CD8-positive, alpha-beta memory T cell (primary cell): Measurements from ENCODE around the gene PAIP2. TPM values are rescaled to one million over a fixed set of nuclear protein-coding genes. Genes with fewer than 3 reads are reported as not detected.
"Not testable (repeated sequence)": the region's sequence is repeated elsewhere in the genome, so short reads cannot be mapped to it uniquely, and the experiment has no call there.

ENCODE experiments used
- CTCF ChIA-PET: fragments of 350-600 bp; sonication (Branson Sonifier 250); formaldehyde crosslinking; loops from one replicate; lab custom pipeline; 2021; ENCODE audit warnings: antibody characterized with exemption; lab: Charles Lee
- POLR2A ChIA-PET: fragments of 350-600 bp; sonication (Branson Sonifier 250); formaldehyde crosslinking; loops from one replicate; lab custom pipeline; 2021; ENCODE audit warnings: antibody characterized with exemption; lab: Charles Lee
- DNase-seq, 5 donors: peaks; one replicate each; pipeline versions ENCODE4 v3.0.0 to v3.0.0-alpha.2; 2020 to 2022; ENCODE audit warnings: mixed read lengths in 1 of 5
- H3K27ac ChIP-seq: one replicate; pipeline ENCODE4 v1.7.0; 2013; ENCODE audit warnings: low read depth, mild to moderate bottlenecking, low read length, moderate library complexity
- H3K27me3 ChIP-seq: 2 replicates; pipeline ENCODE4 v1.7.0; 2013; ENCODE audit warnings: low read length, mild to moderate bottlenecking; ENCODE audit not compliant: insufficient read depth, poor library complexity, severe bottlenecking
- H3K36me3 ChIP-seq: 2 replicates; pipeline ENCODE4 v1.7.0; 2013; ENCODE audit warnings: mild to moderate bottlenecking, low read length, moderate library complexity; ENCODE audit not compliant: insufficient read depth
- H3K4me1 ChIP-seq: 2 replicates; pipeline ENCODE4 v1.7.0; 2013; ENCODE audit warnings: mild to moderate bottlenecking, low read length, moderate library complexity; ENCODE audit not compliant: insufficient read depth
- H3K4me3 ChIP-seq: 2 replicates; pipeline ENCODE4 v1.7.0; 2013; ENCODE audit warnings: mild to moderate bottlenecking, low read length
- H3K9me3 ChIP-seq: 2 replicates; pipeline ENCODE4 v1.7.0; 2013; ENCODE audit warnings: mild to moderate bottlenecking, low read length
- H3K27ac Mint-ChIP-seq, 8 donors: one replicate each; pipeline ENCODE4 v1.8.0; 2020 to 2021; ENCODE audit warnings: mixed read lengths in 8 of 8, mild to moderate bottlenecking in 6 of 8, inconsistent platforms in 3 of 8, moderate library complexity in 3 of 8
- H3K27me3 Mint-ChIP-seq, 2 donors: one replicate each; pipeline ENCODE4 v1.8.0; 2020 to 2021; ENCODE audit warnings: mixed read lengths in 2 of 2, mild to moderate bottlenecking in 1 of 2, moderate library complexity in 1 of 2
- H3K36me3 Mint-ChIP-seq, 3 donors: one replicate each; pipeline ENCODE4 v1.8.0; 2020 to 2021; ENCODE audit warnings: mixed read lengths in 3 of 3, inconsistent platforms in 1 of 3, mild to moderate bottlenecking in 1 of 3
- H3K4me1 Mint-ChIP-seq, 3 donors: one replicate each; pipeline ENCODE4 v1.8.0; 2020 to 2021; ENCODE audit warnings: mixed read lengths in 3 of 3, inconsistent platforms in 1 of 3, mild to moderate bottlenecking in 1 of 3
- H3K4me3 Mint-ChIP-seq, 7 donors: one replicate each; pipeline ENCODE4 v1.8.0; 2020 to 2021; ENCODE audit warnings: mixed read lengths in 7 of 7, mild to moderate bottlenecking in 6 of 7, moderate library complexity in 4 of 7, inconsistent platforms in 2 of 7
- H3K9me3 Mint-ChIP-seq, 5 donors: one replicate each; pipeline ENCODE4 v1.8.0; 2020 to 2022; ENCODE audit warnings: mixed read lengths in 5 of 5, mild to moderate bottlenecking in 3 of 5, moderate library complexity in 2 of 5, inconsistent platforms in 1 of 5
- polyA plus RNA-seq: library from polyadenylated mRNA; unstranded; fragments of 300-500 nt; fragmentation: Illumina TruSeq; gene quantifications from one replicate; pipeline ENCODE4 v1.2.3, GENCODE V29; 2021
- total RNA-seq, 2 experiments: library from RNA; stranded (reverse); gene quantifications; one replicate each; pipeline ENCODE4 v1.2.3, GENCODE V29; 2021

PAIP2 gene
- total and polyA plus RNA-seq, 3 experiments from 2014 or later = 67.9 to 342 (median 77.0) TPM

DNA sequence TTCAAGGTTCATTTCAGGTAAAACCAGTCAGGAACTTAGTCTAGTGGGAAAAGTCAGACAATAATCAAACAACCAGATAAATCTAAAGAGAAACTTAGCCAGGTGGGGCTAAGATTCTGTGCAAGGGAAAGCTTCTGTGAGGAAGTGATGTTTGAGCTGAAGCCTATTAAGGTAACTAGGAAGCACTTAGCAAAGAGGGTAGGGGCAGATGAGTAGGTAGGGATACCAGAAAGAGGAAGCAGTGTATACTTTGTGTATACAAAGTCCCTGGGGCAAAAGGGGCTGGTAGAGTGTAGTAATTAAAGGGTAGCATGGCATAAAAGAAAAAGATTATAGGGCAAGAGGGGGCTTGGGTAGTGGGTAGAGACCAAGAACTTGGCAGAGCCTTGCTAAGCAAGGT, 65.9 kb downstream of the PAIP2 start:
- H3K27me3 Mint-ChIP-seq = no peaks in the 10 kb centered on the region
- H3K36me3 ChIP-seq = no peaks in the 10 kb centered on the region
- no peak for DNase-seq
- no peaks in the 10 kb centered on the region for H3K9me3 ChIP-seq
- CTCF ChIA-PET = interaction anchor here (0.6 kb wide), 1 partner anchor 15 kb away, joined by 3 read pairs; no protein-coding TSS in a partner anchor
- no peaks in the 10 kb centered on the region for H3K9me3 Mint-ChIP-seq
- no peak overlapping the region for H3K4me3 Mint-ChIP-seq
- POLR2A ChIA-PET = no interaction called here
- H3K4me1 ChIP-seq = peaks cover 22% of the 10 kb centered on the region
- peak overlapping the region in 1 of 8 donors; percentile 40 for H3K27ac Mint-ChIP-seq
- H3K4me3 ChIP-seq = no peak overlapping the region
- no peak overlapping the region for H3K27ac ChIP-seq
- peaks cover 0 to 3% (median 2%) of the 10 kb centered on the region in 3 donors for H3K36me3 Mint-ChIP-seq
- H3K27me3 ChIP-seq = no peaks in the 10 kb centered on the region
- H3K4me1 Mint-ChIP-seq = peaks cover 20 to 23% (median 22%) of the 10 kb centered on the region in 3 donors

DNA sequence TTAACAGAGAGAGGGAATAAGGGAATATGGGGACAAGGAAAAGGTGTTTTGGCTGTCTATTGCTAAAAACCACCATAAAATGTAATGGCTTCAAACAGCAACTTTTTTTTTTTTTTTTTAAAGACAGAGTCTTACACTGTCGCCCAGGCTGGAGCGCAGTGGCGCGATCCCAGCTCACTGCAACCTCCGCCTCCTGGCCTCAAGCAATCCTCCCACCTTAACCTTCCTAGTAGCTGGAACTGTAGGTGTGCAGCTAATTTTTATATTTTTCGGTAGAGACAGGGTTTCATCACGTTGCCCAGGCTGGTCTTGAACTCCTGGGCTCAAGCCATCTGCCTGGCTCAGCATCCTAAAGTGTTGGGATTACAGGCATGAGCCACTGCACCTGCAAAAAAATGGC, 66.5 kb downstream of the PAIP2 start:
- Histone ChIP-seq H3K4me3 (no peak overlapping the region), H3K36me3 (no peaks in the 10 kb centered on the region), H3K27me3 (no peaks in the 10 kb centered on the region), H3K27ac (no peak overlapping the region), H3K9me3 (no peaks in the 10 kb centered on the region), H3K4me1 (peaks cover 15% of the 10 kb centered on the region)
- Mint-ChIP-seq H3K4me1 (peaks cover 13 to 16% (median 15%) of the 10 kb centered on the region in 3 donors), H3K4me3 (no peak overlapping the region), H3K27ac (peak overlapping the region in 1 of 8 donors; percentile 21), H3K36me3 (peaks cover 0 to 4% (median 3%) of the 10 kb centered on the region in 3 donors), H3K27me3 (no peaks in the 10 kb centered on the region), H3K9me3 (no peaks in the 10 kb centered on the region)
- ChIA-PET POLR2A (no interaction called here), CTCF (interaction anchor here (0.6 to 3.6 kb wide), 2 partner anchors 12 to 15 kb away, joined by 3 to 14 read pairs; no protein-coding TSS in a partner anchor)
- no peak for DNase-seq

DNA sequence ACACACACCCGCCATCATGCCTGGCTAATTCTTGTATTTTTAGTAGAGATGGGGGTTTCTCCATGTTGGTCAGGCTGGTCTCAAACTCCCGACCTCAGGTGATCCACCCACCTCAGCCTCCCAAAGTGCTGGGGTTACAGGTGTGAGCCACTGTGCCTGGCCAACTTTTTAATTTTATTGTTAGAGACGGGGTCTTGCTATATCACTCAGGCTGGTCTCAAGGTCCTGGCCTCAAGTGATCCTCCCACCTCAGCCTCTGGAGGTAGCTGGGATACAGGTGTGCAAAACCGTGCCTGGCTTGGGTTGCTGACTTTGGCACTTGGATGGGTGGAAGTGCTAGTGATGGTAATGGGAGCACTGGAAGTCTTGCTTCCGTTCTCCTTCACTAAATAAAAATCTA, 67.5 kb downstream of the PAIP2 start:
- H3K36me3 ChIP-seq, H3K9me3 ChIP-seq, POLR2A ChIA-PET, H3K27ac Mint-ChIP-seq, H3K4me1 Mint-ChIP-seq, H3K27me3 ChIP-seq, DNase-seq, H3K27ac ChIP-seq, H3K4me3 Mint-ChIP-seq, H3K27me3 Mint-ChIP-seq, H3K9me3 Mint-ChIP-seq, H3K4me3 ChIP-seq: not testable (repeated sequence)
- peaks cover 11% of the 10 kb centered on the region for H3K4me1 ChIP-seq
- CTCF ChIA-PET = interaction anchor here (1.1 to 3.6 kb wide), 3 partner anchors 9 to 30 kb away, joined by 3 to 14 read pairs (median 4); partner anchors contain the start of gene DNAJC18
- peaks cover 0 to 11% (median 3%) of the 10 kb centered on the region in 3 donors for H3K36me3 Mint-ChIP-seq

DNA sequence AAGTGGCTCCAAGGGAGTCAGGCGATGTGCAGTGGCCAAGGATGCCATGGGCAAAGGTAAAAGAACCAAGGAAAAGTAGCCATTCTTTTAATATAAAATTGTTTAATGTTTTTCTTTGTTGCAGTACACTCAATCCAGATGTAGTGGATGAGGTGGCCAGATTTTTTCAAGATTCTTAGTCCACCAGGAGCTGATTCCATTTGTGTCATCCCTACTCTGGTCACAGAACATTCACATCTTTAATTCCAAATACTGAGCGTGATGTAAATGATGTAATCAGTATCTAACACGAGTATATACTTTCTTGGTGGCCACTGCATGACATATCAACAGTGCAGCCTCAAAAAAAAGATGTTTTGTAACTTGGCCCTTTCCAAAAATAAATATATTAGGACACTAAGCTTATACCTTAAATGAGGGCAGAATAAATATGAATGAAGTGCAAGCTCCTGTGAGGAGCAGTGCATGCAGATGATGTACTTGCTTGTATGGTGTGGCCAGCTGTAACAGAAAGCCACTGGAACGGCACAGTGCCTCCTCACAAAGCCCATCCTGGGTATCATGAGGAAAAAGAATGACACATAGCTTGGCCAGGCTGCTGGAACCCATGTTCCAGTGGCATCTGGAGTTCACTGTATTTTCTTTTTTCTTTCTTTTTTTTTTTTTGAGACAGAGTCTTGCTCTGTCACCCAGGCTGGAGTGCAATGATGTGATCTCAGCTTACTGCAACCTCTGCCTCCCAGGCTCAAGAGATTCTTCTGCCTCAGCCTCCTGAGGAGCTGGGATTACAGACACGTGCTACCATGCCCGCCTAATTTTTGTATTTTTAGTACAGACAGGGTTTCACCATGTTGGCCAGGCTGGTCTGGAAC, 68.7 kb downstream of the PAIP2 start:
- H3K27ac Mint-ChIP-seq = peak overlapping the region in 1 of 8 donors; percentile 88
- H3K9me3 Mint-ChIP-seq = no peaks in the 10 kb centered on the region
- ChIA-PET POLR2A (no interaction called here), CTCF (interaction anchor here (1.1 to 16.6 kb wide), 6 partner anchors 8 to 107 kb away, joined by 3 to 414 read pairs (median 7); partner anchors contain the start of gene DNAJC18)
- peaks cover 0 to 11% (median 3%) of the 10 kb centered on the region in 3 donors for H3K36me3 Mint-ChIP-seq
- H3K4me1 ChIP-seq = peaks cover 9% of the 10 kb centered on the region
- H3K4me3 ChIP-seq = no peak overlapping the region
- H3K9me3 ChIP-seq = no peaks in the 10 kb centered on the region
- H3K27me3 Mint-ChIP-seq = no peaks in the 10 kb centered on the region
- no peak overlapping the region for H3K4me3 Mint-ChIP-seq
- no peak overlapping the region for H3K27ac ChIP-seq
- no peaks in the 10 kb centered on the region for H3K27me3 ChIP-seq
- no peak for DNase-seq
- H3K36me3 ChIP-seq = no peaks in the 10 kb centered on the region
- H3K4me1 Mint-ChIP-seq = no peaks in the 10 kb centered on the region

DNA sequence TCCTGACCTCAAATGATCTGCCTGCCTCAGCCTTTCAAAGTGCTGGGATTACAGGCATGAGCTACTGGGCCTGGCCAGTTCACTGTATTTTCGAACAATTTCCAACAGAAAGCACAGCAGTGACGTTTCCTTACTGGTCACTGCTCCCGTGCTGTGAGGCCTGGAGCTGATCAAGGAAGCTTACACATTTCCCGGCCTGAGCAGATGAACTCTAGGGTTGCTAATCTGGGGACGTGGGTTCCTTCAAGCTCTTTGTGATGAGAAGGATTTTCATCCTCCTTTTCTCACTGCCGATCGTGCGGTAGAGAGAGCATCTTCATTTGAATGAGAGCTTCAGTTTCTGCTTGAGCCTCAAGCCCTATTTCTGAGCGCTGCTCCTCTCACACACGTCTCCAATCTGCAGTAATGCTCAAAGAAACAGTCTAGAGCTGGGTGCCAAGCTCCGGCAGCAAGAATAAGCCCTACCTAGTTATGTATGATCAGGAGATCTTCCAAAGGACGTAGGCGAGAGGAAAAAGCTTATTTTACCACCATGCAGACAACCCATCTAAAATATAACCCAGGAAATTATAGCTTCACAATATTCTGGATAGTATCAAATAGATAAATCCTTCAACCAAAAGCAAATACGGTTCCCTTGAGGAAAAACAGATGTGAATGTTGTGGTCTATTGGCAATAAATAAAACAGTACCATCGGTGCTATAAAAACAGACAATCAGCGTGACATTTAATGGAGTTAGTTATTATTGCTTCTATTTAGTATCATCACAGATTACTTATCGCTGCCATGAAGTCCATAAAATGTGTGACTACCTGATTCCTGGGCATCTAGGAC, 69.6 kb downstream of the PAIP2 start:
- Mint-ChIP-seq H3K36me3 (peaks cover 0 to 11% (median 5%) of the 10 kb centered on the region in 3 donors), H3K27ac (peak overlapping the region in 1 of 8 donors; percentile 47), H3K9me3 (no peaks in the 10 kb centered on the region), H3K4me1 (no peaks in the 10 kb centered on the region), H3K4me3 (no peak overlapping the region), H3K27me3 (no peaks in the 10 kb centered on the region)
- Histone ChIP-seq H3K27me3 (no peaks in the 10 kb centered on the region), H3K4me3 (no peak overlapping the region), H3K27ac (no peak overlapping the region), H3K9me3 (no peaks in the 10 kb centered on the region), H3K36me3 (no peaks in the 10 kb centered on the region), H3K4me1 (peaks cover 11% of the 10 kb centered on the region)
- no peak for DNase-seq
- POLR2A ChIA-PET = no interaction called here
- CTCF ChIA-PET = interaction anchor here (1.2 to 16.6 kb wide), 4 partner anchors 9 to 106 kb away, joined by 5 to 414 read pairs (median 12); no protein-coding TSS in a partner anchor

DNA sequence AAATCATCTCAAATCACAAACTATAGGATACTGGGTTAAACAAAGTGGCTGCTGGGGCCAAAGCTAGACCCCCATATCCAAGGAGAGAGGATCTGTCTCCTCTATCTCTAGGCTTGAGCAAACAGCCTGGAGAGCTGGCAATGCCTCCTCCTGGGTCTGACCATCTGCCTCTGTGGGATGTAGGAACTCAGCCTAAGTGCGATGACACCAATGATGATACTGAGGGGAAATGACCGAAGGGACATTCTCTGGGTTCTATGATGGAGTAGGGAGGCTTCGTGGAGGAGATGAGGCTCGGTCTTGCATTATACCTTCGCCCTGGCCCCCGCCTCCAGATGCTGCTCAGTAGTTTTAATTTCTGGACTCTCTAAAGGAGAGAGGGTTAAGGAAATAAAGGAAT, 71.5 kb downstream of the PAIP2 start:
- Histone ChIP-seq H3K9me3 (no peaks in the 10 kb centered on the region), H3K4me1 (peaks cover 11% of the 10 kb centered on the region), H3K27me3 (no peaks in the 10 kb centered on the region), H3K36me3 (no peaks in the 10 kb centered on the region), H3K27ac (no peak overlapping the region), H3K4me3 (no peak overlapping the region)
- Mint-ChIP-seq H3K4me1 (no peaks in the 10 kb centered on the region), H3K27ac (no peak overlapping the region), H3K4me3 (no peak overlapping the region), H3K27me3 (no peaks in the 10 kb centered on the region), H3K36me3 (peaks cover 0 to 11% (median 8%) of the 10 kb centered on the region in 3 donors), H3K9me3 (no peaks in the 10 kb centered on the region)
- ChIA-PET CTCF (interaction anchor here (1.1 to 16.6 kb wide), 2 partner anchors 8 to 104 kb away, joined by 3 to 414 read pairs; no protein-coding TSS in a partner anchor), POLR2A (no interaction called here)
- DNase-seq = no peak

DNA sequence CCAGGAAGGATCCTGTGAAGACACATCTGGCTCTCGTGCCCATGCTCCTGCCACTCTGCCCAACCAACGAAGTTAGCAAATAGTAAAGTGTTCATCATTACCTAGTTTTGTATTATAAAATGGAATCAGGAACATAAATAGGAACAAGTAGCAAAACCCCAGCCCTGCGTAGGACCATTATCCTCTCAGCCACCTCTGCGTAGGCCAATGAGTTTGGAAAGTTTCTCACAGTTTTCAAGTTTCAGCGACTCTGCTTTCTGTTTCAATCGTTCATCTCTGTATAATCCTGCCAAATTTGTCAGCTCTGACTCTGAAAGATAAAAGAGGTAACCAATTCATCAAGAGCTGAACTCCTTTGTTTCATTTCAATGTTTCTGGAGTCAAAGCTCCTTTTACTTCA, 72.3 kb downstream of the PAIP2 start:
- H3K36me3 ChIP-seq = no peaks in the 10 kb centered on the region
- peaks cover 11% of the 10 kb centered on the region for H3K4me1 ChIP-seq
- H3K4me1 Mint-ChIP-seq = no peaks in the 10 kb centered on the region
- H3K9me3 Mint-ChIP-seq = no peaks in the 10 kb centered on the region
- H3K36me3 Mint-ChIP-seq = peaks cover 0 to 16% (median 15%) of the 10 kb centered on the region in 3 donors
- H3K4me3 Mint-ChIP-seq = no peak overlapping the region
- no peaks in the 10 kb centered on the region for H3K27me3 ChIP-seq
- no peaks in the 10 kb centered on the region for H3K9me3 ChIP-seq
- CTCF ChIA-PET = interaction anchor here (0.8 to 16.6 kb wide), 3 partner anchors 8 to 103 kb away, joined by 3 to 414 read pairs (median 3); no protein-coding TSS in a partner anchor
- H3K27me3 Mint-ChIP-seq = peaks cover 0 to 2% of the 10 kb centered on the region in 2 donors
- peak overlapping the region in 1 of 8 donors; percentile 33 for H3K27ac Mint-ChIP-seq
- DNase-seq = no peak
- no peak overlapping the region for H3K4me3 ChIP-seq
- H3K27ac ChIP-seq = no peak overlapping the region
- POLR2A ChIA-PET = interaction anchor here (0.6 kb wide), 1 partner anchor 194 kb away, joined by 5 read pairs; no protein-coding TSS in a partner anchor
